ENCODE data around the gene PFN1.

PFN1 gene

DNA sequence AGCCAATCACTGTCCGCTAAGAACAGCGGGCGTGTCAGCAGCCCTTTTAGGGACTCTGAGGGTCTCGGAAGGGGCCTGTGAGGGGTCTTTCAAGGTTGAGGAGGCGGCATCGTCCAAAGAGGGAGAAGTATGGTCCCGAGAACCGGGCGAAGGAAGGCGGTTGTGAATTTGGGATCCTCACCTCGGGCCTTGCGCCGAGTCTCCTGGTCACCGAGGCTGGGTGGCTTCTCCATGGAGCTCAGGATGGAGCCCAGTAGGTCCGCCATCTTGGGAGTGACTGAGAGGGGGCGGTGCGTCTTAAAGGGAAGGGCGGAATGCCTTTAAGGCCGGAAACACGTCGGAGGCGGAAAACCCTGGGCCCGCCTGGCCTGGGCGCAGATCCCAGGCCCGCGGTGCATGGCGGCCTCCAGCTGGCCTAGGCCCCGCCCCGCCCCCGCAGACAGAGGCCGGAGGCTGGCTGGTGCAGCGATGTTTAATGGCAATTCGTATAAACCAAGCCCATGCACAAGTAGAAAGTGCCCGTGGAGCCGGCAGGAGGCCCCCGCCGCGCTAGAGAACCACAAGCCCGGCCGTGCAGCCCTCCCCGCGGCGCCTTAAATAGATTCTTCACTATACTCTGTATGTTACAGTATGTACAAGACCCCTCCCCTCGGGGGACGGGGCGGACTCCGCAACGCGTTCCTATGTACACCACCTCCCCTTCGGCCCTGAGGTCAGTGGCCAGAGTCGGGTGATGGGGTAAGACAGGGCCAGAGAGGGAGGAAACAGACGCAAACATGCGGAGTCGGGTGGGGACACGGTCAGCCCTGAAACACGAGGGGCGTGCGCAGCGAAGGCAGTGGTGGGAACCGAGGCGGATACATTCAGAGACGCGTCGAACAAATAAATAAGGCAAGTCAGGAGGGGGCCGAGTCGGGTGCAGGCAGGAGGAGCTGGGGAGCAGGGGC lies 19.5 kb upstream of the PFN1 start, which contains the start of gene SPAG7:
Gene SPAG7, minus strand, starts transcription at position 279 of the 947 bp plus-strand sequence. Its CDS starts 13 bp downstream, at position 266.
- peak; percentile 97 for DNase-seq (ENCODE audit: low spot score)

DNA sequence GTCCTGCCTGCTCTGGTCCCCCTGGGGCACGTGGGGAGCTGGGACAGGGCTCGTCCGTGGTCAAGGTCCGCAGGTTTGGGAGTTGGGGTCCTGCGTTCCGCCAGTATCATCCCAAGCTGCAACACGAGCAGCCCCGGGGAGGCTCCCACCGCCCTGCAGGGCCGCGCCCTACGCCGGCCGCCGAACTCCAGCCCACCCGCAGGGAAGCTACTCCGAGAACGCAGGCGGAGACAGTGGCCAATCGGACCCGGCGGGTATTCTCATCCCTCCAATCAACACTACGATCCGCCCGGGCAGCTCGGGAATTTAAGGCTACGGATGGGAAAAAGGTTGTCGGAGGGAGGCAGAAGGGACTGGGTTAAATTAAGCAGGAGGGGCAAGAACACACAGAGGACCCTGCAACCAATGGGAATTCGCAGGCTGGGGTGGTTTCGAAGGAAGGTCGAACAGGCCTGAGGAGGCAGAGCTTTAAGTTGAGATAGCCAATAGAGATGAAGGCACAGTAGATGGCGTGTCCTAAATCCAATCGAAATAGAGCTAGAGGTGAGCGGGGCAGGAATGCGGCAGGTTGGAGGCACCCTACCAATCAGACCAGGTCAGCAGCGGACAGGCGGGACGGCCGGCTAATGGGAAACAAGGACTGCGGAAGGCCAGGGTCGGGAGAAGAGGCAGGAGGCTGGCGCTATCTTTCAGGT lies 18.7 kb upstream of the PFN1 start:
- DNase-seq (ENCODE audit: low spot score), result peak; percentile 100

DNA sequence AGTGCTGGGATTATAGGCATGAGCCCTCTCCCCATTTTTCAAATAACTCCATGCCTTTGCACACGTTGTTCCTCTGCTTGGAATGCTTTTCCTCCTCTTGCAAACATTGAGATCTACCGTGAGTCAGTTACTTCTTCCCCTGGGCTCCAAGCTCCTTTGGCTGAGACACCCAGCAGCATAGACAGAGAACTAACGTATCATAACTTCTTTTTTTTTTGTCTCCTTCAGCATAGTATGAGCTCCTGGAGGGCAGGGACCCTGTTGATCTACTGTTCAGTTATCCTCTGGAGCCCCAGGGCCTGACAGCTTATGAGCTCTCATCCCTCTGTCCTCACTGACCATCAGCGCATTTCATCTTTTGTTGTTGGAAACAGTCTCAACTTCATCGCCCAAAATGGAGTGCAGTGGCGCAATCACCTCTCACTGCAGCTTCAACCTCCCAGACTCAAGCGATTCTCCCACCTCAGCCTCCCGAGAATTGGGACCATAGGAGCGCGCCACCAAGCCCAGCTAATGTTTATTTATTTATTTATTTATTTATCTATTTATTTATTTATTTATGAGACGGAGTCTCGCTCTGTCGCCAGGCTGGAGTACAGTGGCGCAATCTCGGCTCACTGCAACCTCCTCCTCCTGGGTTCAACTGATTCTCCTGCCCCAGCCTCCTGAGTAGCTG lies 17.1 kb upstream of the PFN1 start:
- DNase-seq (ENCODE audit: low spot score), result no peak

DNA sequence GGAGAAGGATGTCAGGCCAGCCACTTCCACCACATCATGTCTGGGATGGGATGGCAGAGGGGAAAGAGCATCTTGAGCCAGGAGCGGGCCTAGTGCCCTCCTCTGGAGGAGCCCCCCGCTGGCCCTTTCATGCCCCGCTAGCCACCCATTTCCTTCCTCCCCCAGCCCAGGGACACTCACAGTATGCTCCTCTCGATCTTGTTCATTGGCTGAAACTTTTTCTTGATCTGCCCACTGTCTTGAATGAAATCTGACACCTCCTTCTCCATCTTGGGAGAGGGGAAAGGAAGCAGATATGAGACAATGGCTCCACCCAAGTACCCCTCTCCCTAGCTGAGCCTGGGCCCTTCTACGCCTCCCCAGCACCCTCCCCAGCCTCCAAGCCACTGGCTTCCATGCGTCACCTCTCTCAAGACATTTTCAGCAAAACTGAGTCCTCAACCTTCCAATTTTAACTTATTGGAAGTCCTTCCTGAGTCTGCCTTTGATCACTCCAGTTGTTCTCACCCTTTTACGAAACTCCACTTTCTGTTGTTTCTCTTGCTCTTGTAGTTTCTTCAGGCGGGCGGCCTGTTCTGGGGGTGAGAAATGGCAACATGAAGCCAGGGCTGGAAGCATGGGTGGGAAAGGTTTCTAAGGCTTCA lies 12.1 kb upstream of the PFN1 start:
- DNase-seq (ENCODE audit: low spot score), result no peak

DNA sequence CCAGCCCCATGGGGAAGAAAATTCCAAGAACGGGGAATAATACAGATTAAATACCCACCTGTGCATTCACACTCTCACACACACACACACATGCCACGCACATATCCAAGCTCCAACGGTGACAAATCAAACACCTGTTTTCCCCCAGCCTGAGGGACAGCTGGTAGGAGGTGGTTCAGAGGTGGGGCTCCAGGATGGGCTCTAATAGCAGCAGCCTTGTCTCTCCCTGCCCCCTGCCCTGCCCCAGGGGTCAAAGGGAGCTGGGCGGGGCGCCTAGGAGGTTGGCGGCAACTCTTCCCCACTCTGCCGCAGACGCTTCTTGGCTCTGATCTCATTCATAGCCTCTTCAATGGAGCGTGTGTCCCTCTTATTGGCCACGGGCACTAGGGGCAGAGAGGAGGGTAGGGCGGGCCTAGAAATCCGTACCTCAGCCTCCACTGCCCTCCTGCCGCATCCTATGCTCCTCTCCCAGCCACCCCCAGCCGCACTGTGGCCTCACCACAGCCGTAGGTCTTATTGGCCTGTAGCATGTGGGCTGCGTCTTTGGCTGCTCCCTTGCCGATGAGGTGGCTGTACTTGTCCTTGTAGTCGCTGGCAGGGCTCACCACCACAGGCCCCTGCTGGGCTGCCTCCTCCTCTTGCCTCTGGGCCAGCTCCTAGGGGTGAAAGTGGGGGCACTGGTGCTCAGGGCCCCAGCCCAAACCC lies 11.1 kb upstream of the PFN1 start:
- no peak for DNase-seq (ENCODE audit: low spot score)

DNA sequence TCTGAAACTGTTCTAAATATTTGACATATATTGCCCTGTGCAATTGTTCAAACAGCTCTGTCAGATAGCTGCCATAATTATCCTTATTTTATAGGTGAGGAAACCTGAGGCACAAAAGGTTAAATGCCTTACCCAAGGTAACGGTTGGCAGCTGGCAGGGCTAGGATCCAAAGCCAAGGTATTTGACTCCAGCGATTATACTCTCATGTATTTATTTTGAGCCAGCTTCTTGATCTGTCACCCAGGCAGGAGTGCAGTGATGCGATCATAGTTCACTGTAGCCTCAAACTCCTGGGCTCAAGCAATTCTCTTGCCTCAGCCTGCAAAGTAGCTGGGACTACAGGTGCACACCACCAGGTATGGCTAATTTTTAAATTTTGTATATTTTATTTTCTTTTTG lies 9.8 kb upstream of the PFN1 start:
- DNase-seq (ENCODE audit: low spot score), result no peak

DNA sequence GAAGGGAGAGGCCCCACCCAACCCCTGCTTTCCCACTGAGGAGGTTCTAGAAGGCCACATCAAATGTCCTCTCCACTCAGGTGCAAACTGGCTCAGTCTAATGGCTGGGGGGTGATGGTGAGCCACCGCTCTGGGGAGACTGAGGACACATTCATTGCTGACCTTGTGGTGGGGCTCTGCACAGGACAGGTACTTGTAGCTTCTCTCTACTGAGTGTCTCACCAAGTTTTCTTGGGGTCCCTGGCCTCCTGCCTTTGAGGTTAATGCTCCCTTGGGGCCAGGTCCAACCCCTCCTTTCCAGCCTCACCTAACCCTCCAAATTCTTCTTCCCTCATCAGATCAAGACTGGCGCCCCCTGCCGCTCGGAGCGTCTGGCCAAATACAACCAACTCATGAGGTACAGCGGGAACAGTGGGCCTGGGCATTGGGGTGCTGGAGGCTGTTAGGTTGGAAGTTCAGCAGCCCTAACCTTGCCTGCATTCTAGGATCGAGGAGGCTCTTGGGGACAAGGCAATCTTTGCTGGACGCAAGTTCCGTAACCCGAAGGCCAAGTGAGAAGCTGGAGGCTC lies 8.2 kb upstream of the PFN1 start:
- DNase-seq (ENCODE audit: low spot score), result no peak

DNA sequence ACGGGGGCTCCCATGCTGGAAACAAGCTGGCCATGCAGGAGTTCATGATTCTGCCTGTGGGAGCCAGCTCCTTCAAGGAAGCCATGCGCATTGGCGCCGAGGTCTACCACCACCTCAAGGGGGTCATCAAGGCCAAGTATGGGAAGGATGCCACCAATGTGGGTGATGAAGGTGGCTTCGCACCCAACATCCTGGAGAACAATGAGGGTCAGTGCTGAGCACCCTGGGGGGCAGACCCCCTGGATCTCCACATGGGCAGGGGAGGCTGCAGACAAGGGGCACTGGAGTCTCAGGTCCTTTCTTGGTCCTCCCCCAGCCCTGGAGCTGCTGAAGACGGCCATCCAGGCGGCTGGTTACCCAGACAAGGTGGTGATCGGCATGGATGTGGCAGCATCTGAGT lies 6.8 kb upstream of the PFN1 start:
- no peak for DNase-seq (ENCODE audit: low spot score)

DNA sequence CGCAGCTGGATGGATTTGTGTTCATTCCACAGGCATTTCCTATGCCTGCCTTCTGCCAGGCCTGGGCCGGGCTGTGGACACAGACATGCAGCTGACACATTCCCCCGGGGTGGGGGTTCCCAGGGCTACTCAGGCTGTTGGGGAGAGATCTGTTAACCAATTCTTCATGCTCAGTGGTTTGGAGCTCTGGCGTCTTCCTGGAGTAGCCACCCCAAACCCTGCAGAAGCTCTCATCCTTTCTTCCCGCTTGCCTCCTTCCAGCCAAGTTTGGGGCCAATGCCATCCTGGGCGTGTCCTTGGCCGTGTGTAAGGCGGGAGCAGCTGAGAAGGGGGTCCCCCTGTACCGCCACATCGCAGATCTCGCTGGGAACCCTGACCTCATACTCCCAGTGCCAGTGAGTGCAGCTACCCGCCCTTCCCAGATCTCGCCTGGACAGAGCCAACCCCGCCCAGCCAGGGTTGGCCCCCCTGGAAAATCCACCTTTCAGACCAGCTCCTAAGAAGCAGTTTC lies 5.2 kb upstream of the PFN1 start:
- DNase-seq (ENCODE audit: low spot score), result no peak

DNA sequence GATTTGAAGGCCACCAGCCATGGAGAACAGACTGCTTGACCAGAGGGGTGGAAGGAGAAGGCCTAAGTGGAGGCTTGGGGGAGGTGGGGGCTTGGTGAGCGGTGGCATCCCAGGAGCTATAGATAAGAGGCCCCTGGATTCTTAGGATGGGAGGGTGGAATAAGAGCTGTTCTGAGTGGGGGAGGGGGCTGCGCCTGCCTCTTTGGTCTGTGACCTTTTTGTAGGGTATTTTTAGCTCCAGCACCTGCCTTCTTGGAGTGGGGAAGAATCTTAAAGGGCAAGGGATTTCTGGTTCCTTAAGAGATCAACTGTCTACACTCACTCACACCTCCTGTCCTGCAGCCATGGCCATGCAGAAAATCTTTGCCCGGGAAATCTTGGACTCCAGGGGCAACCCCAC lies 3.2 kb upstream of the PFN1 start:
- DNase-seq (ENCODE audit: low spot score), result no peak

DNA sequence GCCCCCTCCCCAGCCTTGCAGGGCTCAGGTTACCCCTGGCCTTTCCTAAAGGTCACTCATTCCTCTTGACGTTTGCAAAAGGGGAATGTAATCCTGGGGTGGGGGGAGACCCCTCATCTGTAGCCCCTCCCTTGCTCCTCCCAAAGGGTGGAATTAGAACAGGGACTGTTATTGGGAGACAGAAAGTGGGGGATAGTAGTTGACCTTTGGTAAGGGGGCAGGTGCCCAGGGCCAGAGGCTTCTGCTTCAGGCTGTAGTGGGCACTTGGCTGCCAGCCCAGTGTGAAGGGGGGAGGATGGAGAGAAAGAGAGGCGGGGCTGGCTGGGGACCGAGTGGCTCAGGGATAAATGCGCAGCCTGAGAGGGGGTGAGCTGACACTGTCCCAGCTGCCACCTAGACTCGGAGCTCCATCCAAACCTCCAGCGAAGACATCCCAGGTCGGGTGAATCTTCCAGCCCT lies 2.4 kb upstream of the PFN1 start, which contains the start of gene ENO3:
Gene ENO3, plus strand, starts transcription at position 374 of the 459 bp plus-strand sequence. CDS start 711 bp downstream, outside the sequence.
- DNase-seq (ENCODE audit: low spot score), result no peak

DNA sequence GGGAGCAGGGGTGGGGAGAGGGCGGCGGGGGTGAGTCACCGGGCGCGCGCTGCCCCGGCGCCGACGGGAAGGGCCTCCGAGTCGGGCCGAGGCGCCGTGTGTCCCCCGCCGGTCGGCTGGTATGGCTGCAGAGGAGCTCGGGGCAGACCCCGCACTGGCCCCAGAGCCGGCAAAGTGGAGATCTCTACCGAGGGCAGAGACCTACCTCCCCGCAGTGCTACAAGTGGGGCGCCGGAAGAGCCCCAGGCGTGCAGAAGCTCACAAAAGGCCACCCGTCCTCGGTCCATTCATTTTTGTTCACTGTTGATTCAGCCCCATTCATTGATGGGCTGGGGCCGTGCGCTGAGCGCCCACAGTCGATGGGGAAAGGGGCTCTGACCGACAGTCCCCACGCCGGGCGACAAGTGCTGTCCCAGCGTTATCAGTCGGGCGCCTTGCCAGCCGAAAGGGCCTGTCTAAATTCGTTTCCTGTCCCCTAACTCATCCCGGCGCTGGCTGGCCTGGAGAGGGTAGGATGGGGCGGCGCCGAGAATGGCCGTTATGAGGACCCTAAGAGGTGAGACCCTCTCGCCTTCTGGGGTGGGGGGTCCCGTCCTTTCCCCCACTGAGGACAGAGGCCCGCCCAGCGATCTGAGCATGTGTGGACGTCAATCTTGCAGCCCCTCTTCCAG lies 1.9 kb upstream of the PFN1 start:
- no peak for DNase-seq (ENCODE audit: low spot score)

DNA sequence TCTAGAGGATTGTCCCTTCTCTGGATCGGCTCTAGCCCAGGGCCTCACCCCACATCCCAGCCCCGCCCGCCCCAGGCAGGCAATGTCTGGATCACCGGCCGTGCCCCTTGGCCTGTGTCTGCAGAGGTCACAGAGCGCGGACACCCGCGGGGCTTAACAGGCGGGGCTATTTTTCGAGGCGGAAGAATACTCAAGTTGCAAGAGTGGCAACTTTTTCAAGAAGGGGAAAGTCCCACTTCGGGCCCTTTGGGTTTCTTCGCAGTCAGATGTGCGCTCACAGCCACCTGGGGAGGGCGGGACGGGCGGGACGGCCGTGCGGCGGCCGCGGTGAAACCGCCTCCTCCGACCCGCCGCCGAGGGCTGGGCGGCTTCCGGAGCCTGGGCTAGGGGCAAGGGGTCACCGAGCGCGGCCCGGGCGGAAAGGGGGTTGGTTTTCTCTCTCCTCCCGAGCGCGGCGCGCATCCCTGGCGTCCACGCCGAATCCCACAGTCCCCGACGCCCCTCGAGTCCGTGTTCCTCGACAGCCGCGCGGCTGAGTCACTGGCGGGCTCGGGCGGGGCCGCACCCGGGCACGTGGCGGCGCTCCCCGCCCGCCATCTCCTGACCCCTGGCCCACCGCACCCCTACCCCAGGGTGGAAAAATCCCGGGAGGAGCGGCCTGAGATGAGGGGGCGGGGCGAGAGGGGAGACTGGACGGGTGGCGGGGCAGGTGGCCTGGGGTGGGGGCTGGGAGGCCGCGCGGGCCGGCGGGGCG lies 1.2 kb upstream of the PFN1 start:
- DNase-seq (ENCODE audit: low spot score), result no peak

DNA sequence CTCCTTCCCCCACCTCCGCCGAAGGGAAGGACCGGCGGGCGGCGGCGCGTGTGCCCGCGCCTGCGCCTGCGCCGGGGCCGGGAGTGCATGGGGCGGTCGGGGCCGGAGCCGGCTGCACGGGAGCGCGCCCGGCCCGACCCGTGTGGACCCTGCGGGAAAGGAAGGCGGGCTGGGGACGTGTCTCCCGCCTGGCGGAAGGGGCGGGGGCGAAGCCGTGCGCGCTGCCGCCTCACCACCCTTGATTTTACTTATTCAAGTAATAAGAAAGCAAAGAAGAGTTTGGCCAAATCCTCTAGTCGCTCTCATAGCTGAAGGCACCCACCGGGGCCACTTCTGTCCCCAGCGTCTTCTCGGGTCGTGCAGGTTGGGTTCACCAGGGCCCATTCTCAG lies 596 bp upstream of the PFN1 start:
- DNase-seq (ENCODE audit: low spot score), result peak; percentile 88

DNA sequence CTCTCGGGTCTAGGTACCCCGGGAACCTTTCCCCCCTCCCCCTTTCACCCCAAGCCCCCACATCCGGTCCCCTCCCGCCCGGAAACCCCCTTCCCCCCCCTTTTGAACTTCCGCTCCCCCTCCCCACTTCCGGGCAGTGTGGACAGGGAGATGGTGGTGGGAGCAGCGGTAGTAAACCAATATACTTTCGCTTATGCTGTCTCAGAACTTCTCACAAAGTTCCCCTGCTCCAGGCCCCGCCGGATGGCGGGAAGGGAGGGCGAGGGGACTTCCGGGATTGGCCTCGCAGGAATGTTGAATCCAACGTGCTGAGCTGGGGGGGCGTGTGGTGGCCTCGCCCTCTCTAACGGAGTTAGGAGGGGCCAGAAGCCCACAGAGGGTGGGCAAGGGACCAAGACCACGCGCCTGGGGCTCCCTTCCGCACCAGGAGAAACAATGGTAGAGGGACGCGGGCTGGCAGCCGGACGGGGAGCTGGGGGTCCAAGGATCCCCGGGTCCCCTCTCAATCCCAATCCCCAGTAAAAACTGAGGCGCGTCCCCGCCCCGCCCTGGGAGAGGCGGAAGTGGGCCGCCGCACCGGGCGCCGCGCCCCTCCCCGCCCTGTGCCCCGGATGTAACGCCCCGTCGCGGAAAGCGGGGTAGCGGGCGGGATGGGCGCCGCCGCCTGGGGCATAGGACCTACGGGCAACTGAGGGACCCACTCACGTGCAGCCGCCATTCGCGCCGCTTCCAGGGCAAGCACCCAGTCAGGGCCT lies 742 bp downstream of the PFN1 start:
- DNase-seq (ENCODE audit: low spot score), result no peak

DNA sequence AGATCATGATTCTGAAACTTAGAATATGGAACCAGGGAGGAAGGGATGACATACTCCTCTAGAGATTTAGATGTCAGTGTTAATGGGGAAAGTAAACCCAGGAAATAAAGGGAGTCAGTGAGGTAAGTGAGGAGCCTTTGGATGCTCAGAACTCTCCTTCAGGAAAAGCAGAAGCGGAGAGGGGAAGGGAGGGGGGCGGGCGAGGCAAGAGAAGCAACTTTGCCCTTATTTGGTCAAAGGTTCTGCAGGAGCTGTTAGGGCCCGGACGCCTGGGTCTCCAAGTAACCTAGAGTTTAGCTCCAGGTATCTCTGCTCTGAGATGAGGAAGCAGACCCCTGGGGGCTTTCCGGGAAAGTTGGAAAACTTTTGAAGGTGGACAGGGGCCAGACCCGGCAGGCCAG lies 1.3 kb downstream of the PFN1 start:
- no peak for DNase-seq (ENCODE audit: low spot score)

DNA sequence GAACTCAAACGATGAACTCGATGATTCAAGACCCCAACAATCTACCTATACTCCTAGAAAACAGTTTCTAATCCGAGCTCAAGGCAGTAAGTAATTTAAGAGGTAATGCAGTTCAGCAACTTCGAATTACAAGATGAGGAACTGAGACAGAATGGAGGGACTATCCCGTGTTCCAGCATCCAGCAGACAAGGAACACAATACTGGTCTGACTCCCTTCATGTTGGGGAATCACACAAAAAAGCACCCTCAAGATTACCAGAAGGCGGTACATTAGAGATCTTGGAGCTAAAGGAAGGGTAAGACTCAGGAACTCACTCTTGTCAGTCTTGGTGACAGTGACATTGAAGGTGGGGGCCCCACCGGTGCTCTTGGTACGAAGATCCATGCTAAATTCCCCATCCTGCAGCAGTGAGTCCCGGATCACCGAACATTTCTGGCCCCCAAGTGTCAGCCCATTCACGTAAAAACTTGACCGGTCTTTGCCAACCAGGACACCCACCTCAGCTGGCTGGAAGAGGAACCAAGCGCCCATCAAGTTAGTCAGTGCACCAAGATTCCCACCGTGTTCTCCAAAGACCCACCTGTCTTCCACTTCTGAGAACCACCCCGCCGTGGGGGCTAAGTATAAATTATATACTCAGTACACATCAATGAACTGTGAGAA lies 1.9 kb downstream of the PFN1 start:
- DNase-seq (ENCODE audit: low spot score), result no peak

DNA sequence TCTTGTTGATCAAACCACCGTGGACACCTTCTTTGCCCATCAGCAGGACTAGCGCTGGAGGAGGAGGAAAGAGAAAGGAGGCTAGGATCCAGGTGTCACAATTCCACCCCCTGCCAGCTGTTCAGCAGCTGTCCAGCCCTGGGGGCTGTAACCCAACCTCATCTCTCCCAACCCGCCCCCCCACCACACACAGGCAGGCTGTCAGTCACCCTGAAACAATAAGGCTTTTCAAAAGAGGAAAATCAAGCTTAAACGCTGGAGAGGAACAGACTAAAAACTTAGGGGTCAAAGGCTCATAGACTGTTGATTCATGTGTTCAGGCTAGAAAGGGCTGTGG lies 2.4 kb downstream of the PFN1 start:
- no peak for DNase-seq (ENCODE audit: low spot score)

All from putamen (tissue), 1 donor.